HepG2 (cell line): Measurements from ENCODE around the gene CECR2.
A peak's percentile ranks its signal among the peaks of the same experiment; 100 is the strongest.

ENCODE experiments used
- CREM ChIP-seq, 2 experiments: sonication (generic) in 1 of 2; formaldehyde crosslinking in 1 of 2; IDR thresholded peaks; 2 replicates each; pipeline versions ENCODE4 v1.4.0 to v1.6.1; 2016 to 2020; ENCODE audit warnings: antibody characterized with exemption in 1 of 2, mild to moderate bottlenecking in 1 of 2, missing genetic modification reagents in 1 of 2
- ESRRA ChIP-seq: sonication (generic); formaldehyde crosslinking; IDR thresholded peaks from 2 replicates; pipeline ENCODE4 v1.5.1; 2020; ENCODE audit warnings: mild to moderate bottlenecking, low read depth, missing genetic modification reagents
- GLI4 ChIP-seq: sonication (generic); formaldehyde crosslinking; IDR thresholded peaks from 2 replicates; pipeline ENCODE4 v1.5.1; 2020; ENCODE audit warnings: missing genetic modification reagents, mild to moderate bottlenecking, moderate library complexity, borderline replicate concordance
- IRF9 ChIP-seq: sonication (generic); formaldehyde crosslinking; IDR thresholded peaks from 2 replicates; pipeline ENCODE4 v1.8.0; 2022; ENCODE audit warnings: missing genetic modification reagents, mild to moderate bottlenecking, borderline replicate concordance
- JUNB ChIP-seq: sonication (generic); formaldehyde crosslinking; IDR thresholded peaks from 2 replicates; pipeline ENCODE4 v1.8.0; 2022; ENCODE audit warnings: missing genetic modification reagents, mild to moderate bottlenecking, borderline replicate concordance
- ZNF101 ChIP-seq: sonication (generic); formaldehyde crosslinking; IDR thresholded peaks from 2 replicates; pipeline ENCODE4 v1.4.0; 2020; ENCODE audit warnings: mild to moderate bottlenecking, low read depth, missing genetic modification reagents, borderline replicate concordance
- TF ChIP-seq, protein P1 (sequence below): sonication (generic); formaldehyde crosslinking; IDR thresholded peaks from 2 replicates; pipeline ENCODE4 v1.5.0; 2020; ENCODE audit warnings: mild to moderate bottlenecking, missing genetic modification reagents, moderate library complexity

GRCh38 chr22:17501679-17502285 lies 132.5 kb downstream of the CECR2 start:
- no peak for TF ChIP-seq CREM (IDR thresholded peaks at IDR 0.05)
- no peak for TF ChIP-seq CREM (CRISPR knock-in tag; IDR thresholded peaks at IDR 0.05)
- TF ChIP-seq IRF9 = no peak
- no peak for TF ChIP-seq JUNB (CRISPR knock-in tag)
- TF ChIP-seq, protein P1, sequence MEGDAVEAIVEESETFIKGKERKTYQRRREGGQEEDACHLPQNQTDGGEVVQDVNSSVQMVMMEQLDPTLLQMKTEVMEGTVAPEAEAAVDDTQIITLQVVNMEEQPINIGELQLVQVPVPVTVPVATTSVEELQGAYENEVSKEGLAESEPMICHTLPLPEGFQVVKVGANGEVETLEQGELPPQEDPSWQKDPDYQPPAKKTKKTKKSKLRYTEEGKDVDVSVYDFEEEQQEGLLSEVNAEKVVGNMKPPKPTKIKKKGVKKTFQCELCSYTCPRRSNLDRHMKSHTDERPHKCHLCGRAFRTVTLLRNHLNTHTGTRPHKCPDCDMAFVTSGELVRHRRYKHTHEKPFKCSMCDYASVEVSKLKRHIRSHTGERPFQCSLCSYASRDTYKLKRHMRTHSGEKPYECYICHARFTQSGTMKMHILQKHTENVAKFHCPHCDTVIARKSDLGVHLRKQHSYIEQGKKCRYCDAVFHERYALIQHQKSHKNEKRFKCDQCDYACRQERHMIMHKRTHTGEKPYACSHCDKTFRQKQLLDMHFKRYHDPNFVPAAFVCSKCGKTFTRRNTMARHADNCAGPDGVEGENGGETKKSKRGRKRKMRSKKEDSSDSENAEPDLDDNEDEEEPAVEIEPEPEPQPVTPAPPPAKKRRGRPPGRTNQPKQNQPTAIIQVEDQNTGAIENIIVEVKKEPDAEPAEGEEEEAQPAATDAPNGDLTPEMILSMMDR (CRISPR knock-in tag) = peak; percentile 68
- TF ChIP-seq GLI4 (CRISPR knock-in tag) = no peak
- TF ChIP-seq ESRRA (CRISPR knock-in tag) = no peak
- TF ChIP-seq ZNF101 = no peak
